ENCODE results near the gene TMPRSS13. TPM values are rescaled to one million over a fixed set of nuclear protein-coding genes. Genes with fewer than 3 reads are reported as not detected.
"Not testable (repeated sequence)": the region's sequence is repeated elsewhere in the genome, so short reads cannot be mapped to it uniquely, and the experiment has no call there.

TMPRSS13 gene
- total RNA-seq, 2 donors from 2014 or later = 1.2 to 14.7 TPM

DNA sequence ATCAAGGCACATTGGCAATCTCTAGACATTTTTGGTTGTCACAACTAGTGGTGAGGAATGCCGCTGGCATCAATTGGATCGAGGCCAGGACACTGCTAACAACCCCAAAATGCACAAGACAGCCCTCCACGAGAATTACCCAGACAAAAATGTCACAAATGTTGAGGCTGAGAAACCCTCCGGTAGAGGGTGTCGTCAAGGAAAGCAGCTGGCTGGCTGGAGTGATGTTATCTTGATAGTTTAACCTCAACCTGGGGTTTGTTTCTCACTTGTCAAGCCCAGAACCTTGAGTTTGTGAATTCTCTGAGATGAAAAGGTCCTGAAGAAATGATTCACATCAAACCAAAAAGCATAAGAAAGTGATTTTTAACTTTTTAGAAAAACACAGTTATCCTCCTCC lies 21.1 kb upstream of the TMPRSS13 start:
- H3K27me3 ChIP-seq (replicated peaks; ENCODE audit: insufficient read depth) = no peaks in the 10 kb centered on the region
- H3K4me3 ChIP-seq = no peak overlapping the region
- no peaks in the 10 kb centered on the region for H3K4me1 ChIP-seq (replicated peaks)
- H3K9me3 ChIP-seq = no peaks in the 10 kb centered on the region
- TF ChIP-seq POLR2AphosphoS5 (IDR thresholded peaks at IDR 0.05) (no peak), POLR2A (IDR thresholded peaks at IDR 0.05) (no peak), CTCF (IDR thresholded peaks at IDR 0.05) (peak in 1 of 4 experiments; percentile 14)
- no peaks in the 10 kb centered on the region for H3K36me3 ChIP-seq
- intact Hi-C loops (cut with DNase I) = no loop called here
- DNase-seq (ENCODE audit: low spot score) = no peak
- 7% methylated on average over 5 of the region's 5 CpGs for WGBS
- H3K27ac ChIP-seq = no peak overlapping the region

DNA sequence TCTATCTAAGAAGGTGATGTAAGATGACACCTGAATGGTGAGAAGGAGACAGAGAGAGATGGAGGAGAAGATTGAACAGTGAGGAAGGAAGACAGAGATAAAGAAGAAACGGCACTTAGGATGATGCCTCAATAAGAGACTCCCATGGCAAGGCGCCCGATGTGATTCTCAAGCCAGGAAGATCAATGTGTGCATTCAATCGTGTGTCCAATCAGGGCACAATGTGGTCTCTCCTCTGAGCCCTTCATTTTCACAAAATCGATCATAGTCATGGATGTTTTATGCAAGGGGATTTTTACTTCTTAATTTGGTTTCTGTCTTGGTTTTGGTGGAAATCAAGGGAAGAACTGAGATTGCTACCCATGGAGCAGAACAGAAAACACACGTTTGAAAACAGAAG lies 19.9 kb upstream of the TMPRSS13 start:
- WGBS = 69% methylated on average over 6 of the region's 6 CpGs
- Histone ChIP-seq H3K9me3 (no peaks in the 10 kb centered on the region), H3K4me3 (no peak overlapping the region), H3K36me3 (no peaks in the 10 kb centered on the region), H3K27ac (no peak overlapping the region), H3K4me1 (replicated peaks) (no peaks in the 10 kb centered on the region), H3K27me3 (replicated peaks; ENCODE audit: insufficient read depth) (no peaks in the 10 kb centered on the region)
- intact Hi-C loops (cut with DNase I) = loop anchor here (5.0 kb wide), 3 partner anchors 103 to 142 kb away; partner anchors contain the start of gene FXYD2
- no peak for DNase-seq (ENCODE audit: low spot score)
- TF ChIP-seq CTCF (IDR thresholded peaks at IDR 0.05) (no peak), POLR2A (IDR thresholded peaks at IDR 0.05) (no peak), POLR2AphosphoS5 (IDR thresholded peaks at IDR 0.05) (no peak)

DNA sequence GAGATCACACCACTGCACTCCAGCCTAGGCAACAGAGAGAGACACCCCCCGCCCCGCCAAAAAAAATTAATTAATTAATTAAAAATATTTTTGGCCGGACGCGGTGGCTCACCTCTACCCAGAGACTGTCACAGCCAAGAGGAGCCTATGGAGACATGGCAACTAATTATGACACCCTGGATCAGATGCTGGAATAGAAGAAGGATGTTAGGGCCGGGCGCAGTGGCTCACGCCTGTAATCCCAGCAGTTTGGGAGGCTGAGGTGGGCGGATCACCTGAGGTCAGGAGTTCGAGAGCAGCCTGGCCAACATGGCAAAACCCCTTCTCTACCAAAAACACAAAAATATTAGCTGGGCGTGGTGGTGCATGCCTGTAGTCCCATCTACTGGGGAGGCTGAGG lies 19.3 kb upstream of the TMPRSS13 start:
- not testable (repeated sequence) for DNase-seq (ENCODE audit: low spot score); H3K4me3 ChIP-seq; H3K27me3 ChIP-seq (replicated peaks; ENCODE audit: insufficient read depth); H3K9me3 ChIP-seq; H3K36me3 ChIP-seq; H3K27ac ChIP-seq; H3K4me1 ChIP-seq (replicated peaks)
- intact Hi-C loops (cut with DNase I) = loop anchor here (5.0 kb wide), 3 partner anchors 104 to 141 kb away; partner anchors contain the start of gene FXYD2
- 91% methylated on average over 11 of the region's 11 CpGs for WGBS

GRCh38 chr11:117947751-117948150 lies 18.5 kb upstream of the TMPRSS13 start:
- H3K4me1 ChIP-seq (replicated peaks); H3K27ac ChIP-seq; H3K36me3 ChIP-seq; H3K4me3 ChIP-seq; H3K27me3 ChIP-seq (replicated peaks; ENCODE audit: insufficient read depth); DNase-seq (ENCODE audit: low spot score); H3K9me3 ChIP-seq: not testable (repeated sequence)
- intact Hi-C loops (cut with DNase I) = loop anchor here (1.0 to 5.0 kb wide), 4 partner anchors 104 to 140 kb away; partner anchors contain the start of gene FXYD2
- 87% methylated on average over 10 of the region's 10 CpGs for WGBS

DNA sequence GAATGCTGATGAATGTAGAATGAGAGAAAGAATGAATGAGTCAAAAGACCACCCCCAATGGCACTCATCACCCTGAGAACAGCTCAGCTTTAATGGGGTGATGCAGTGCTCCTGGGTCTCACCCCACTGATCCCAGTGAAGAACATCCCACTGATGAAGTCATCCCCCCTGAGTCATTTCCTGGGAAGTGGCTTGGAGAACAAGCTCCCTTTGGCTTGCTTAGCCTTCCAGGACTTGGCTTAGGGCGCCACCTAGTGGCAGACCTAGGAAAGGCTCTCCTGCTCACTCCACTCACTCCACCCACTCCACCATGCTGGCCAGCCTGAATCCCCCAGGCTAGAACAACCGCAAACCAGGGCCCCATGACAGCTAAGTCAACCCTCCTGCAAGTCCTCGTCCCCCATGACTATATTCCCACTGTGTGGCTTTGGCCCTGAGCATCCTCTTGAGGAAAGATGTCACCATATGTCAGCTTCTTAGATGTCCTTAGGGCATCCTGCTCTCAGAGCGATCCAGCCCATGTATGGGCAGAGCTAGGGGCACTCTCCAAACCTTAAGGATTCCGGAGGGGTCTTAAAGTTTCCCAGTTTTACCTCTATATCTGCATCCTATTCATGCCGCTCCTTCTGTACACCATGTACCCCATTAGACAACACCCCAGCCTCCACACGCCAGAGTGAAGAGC lies 17.8 kb upstream of the TMPRSS13 start:
- TF ChIP-seq POLR2A (IDR thresholded peaks at IDR 0.05) (no peak), POLR2AphosphoS5 (IDR thresholded peaks at IDR 0.05) (peak; percentile 14), CTCF (IDR thresholded peaks at IDR 0.05) (peak; percentile 93 to 98 (median 96))

More for the DNA sequence above, 17.8 kb upstream of the TMPRSS13 start:
- no peaks in the 10 kb centered on the region for H3K27me3 ChIP-seq (replicated peaks; ENCODE audit: insufficient read depth)
- intact Hi-C loops (cut with DNase I) = loop anchor here (1.0 to 5.0 kb wide), 4 partner anchors 104 to 140 kb away; partner anchors contain the start of gene FXYD2
- WGBS = 40% methylated on average over 7 of the region's 7 CpGs
- peak; percentile 79 for DNase-seq (ENCODE audit: low spot score)
- no peak overlapping the region for H3K27ac ChIP-seq
- H3K4me3 ChIP-seq = no peak overlapping the region
- no peaks in the 10 kb centered on the region for H3K9me3 ChIP-seq
- H3K36me3 ChIP-seq = no peaks in the 10 kb centered on the region
- H3K4me1 ChIP-seq (replicated peaks) = no peaks in the 10 kb centered on the region
